Bronchial epithelial cell (primary cell): ENCODE data around the gene LONP2. TPM values are rescaled to one million over a fixed set of nuclear protein-coding genes. Genes with fewer than 3 reads are reported as not detected.

Source experiments
- DNase-seq: peaks from one replicate; pipeline ENCODE4 v3.0.0-alpha.2; 2010; ENCODE audit warnings: low read depth
- FAIRE-seq: peaks from 2 replicates; lab custom pipeline; 2011; peaks lifted over from hg19 to GRCh38; lab: Jason Lieb, UNC
- H3K27me3 ChIP-seq: 2 replicates; pipeline ENCODE4 v1.5.1; 2011; ENCODE audit warnings: low read length; ENCODE audit not compliant: control insufficient read depth, insufficient read depth
- H3K36me3 ChIP-seq: 2 replicates; pipeline ENCODE4 v1.5.1; 2011; ENCODE audit warnings: low read length; ENCODE audit not compliant: control insufficient read depth, insufficient read depth
- H3K4me3 ChIP-seq: 2 replicates; pipeline ENCODE4 v1.5.1; 2011; ENCODE audit warnings: mild to moderate bottlenecking, low read depth, low read length, control low read depth
- CTCF ChIP-seq: IDR thresholded peaks from 2 replicates; pipeline ENCODE4 v1.5.1; 2011; ENCODE audit warnings: mild to moderate bottlenecking, moderate library complexity, low read length, control low read depth, inconsistent platforms; ENCODE audit not compliant: insufficient read depth, severe bottlenecking
- total RNA-seq: library from RNA; depleted of rRNA; stranded (reverse); fragments of >200 nt; gene quantifications from 2 replicates; pipeline ENCODE4 v1.2.1, GENCODE V29; 2014

The LONP2 gene
- total RNA-seq, 1 donor from 2014 or later, result 41.9 TPM

- no peak for DNase-seq
- no peaks in the 10 kb centered on the region for H3K36me3 ChIP-seq
- TF ChIP-seq CTCF, result no peak
- FAIRE-seq, result no peak
- no peaks in the 10 kb centered on the region for H3K27me3 ChIP-seq
- H3K4me3 ChIP-seq, result peak overlapping the region; percentile 84
Observed at GRCh38 chr16:48383009-48383876, 139.1 kb downstream of the LONP2 start.

DNA sequence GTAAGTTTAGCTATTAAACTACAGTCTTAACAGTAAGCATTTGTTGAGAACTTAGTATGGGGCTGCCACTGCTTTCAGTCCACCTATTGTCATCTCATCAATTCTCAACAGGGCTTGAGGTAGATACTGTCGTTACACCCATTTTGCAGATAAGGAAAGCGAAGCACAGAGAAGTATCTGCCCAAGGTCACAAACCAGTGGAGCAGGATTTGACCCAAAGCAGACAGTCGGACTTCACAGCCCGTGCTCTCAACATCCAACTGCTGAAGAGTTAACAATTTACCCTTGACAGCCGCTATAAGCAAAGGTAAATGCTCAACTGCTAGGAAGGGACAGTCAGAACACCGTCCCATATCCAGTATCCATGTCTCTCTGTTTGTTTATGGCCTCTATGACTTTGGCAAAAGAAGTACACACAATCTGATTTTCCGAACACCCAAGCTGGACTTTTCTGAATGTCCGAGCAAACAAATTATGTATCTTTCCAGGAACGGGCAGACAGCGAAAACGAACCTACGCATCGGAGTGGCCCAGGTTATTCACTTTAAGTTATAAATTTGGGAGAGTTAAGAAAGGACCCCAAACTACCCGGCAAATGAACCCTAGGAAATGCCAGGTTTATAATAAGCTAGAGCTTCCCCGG, 139.9 kb downstream of the LONP2 start:
- no peak for TF ChIP-seq CTCF
- H3K27me3 ChIP-seq, result no peaks in the 10 kb centered on the region
- DNase-seq (peak; percentile 39), FAIRE-seq (peak; percentile 50)
- H3K36me3 ChIP-seq, result no peaks in the 10 kb centered on the region
- peak overlapping the region; percentile 84 for H3K4me3 ChIP-seq

GRCh38 chr16:48384520-48385252, 140.6 kb downstream of the LONP2 start:
- H3K36me3 ChIP-seq, result no peaks in the 10 kb centered on the region
- no peak for TF ChIP-seq CTCF
- FAIRE-seq, result no peak
- H3K4me3 ChIP-seq, result peak overlapping the region; percentile 84
- H3K27me3 ChIP-seq, result no peaks in the 10 kb centered on the region
- no peak for DNase-seq

DNA sequence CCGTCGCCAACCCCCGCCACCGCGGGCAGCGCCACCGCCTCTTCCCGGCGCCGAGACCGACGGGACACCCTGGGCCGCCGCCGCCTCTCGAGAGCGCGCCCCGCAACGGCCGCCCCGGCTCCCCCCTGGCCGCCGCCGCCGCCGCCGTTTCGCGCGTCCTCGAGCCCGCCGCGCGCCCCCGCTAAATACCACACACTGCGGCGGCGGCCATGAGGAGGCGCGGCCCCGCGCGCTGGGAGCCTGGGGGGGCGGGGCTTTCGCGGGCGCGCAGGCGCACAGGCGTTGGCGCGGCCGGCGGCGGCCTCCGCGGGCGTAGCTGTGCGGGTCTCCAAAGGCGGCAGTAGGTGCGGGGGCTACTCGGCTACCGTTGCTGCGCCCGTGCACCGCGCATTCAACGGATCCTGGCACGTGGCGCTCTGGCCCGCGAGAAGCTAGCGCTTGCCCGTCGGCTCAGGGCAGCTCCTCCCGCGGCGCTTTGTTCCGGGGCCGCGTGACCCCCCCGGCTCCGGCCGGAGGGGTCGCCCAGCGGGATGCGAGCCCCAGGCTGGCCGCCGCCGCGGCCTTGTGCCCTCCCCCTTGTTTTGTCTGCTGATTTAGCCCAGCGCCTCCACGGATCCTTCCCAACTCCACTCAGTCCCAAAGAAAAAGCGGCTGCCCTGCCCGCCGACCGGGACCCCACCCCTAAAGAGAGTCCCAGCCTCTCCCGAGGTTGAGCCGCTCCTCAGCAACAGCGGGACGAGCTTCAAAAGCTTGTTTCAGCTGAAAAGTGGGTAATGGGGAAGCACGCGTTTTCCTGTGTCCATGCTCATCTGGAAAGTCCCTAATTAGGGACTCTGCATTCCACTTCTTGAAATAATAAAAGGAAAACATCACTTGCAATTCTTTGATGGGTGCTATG, 141.4 kb downstream of the LONP2 start, which contains the start of gene SIAH1:
Gene SIAH1, minus strand, starts transcription at position 161 of the 898 bp plus-strand sequence. CDS start 22,985 bp downstream, outside the sequence.
- TF ChIP-seq CTCF, result no peak
- no peaks in the 10 kb centered on the region for H3K27me3 ChIP-seq
- FAIRE-seq, result no peak
- H3K36me3 ChIP-seq, result no peaks in the 10 kb centered on the region
- peak; percentile 48 for DNase-seq
- peak within 1 kb of the TSS; percentile 84 for H3K4me3 ChIP-seq
